Activated CD8-positive, alpha-beta T cell treated with anti-CD3 and anti-CD28 coated beads for 36 hours (primary cell): Measurements from ENCODE around the gene SAMD4A. TPM values are rescaled to one million over a fixed set of nuclear protein-coding genes. Genes with fewer than 3 reads are reported as not detected.

Source experiments
- ATAC-seq: fragments of 200-7000 bp; cut with Tn5 transposase; one replicate; pipeline ENCODE4 v1.10.0; 2021; ENCODE audit warnings: mild to moderate bottlenecking, moderate library complexity
- CTCF ChIA-PET: fragments of 350-600 bp; sonication (Branson Sonifier 250); formaldehyde crosslinking; loops from one replicate; lab custom pipeline; 2021; ENCODE audit warnings: antibody characterized with exemption; lab: Charles Lee
- POLR2A ChIA-PET: fragments of 350-600 bp; sonication (Branson Sonifier 250); formaldehyde crosslinking; loops from one replicate; lab custom pipeline; 2021; ENCODE audit warnings: antibody characterized with exemption; lab: Charles Lee
- DNase-seq: peaks from one replicate; pipeline ENCODE4 v3.0.0-alpha.2; 2020
- H3K27ac Mint-ChIP-seq: one replicate; pipeline ENCODE4 v1.8.0; 2021; ENCODE audit warnings: mild to moderate bottlenecking, mixed read lengths
- H3K27me3 Mint-ChIP-seq: one replicate; pipeline ENCODE4 v1.8.0; 2021; ENCODE audit warnings: mixed read lengths
- H3K36me3 Mint-ChIP-seq: one replicate; pipeline ENCODE4 v1.8.0; 2021; ENCODE audit warnings: low read depth, mixed read lengths
- H3K4me1 Mint-ChIP-seq: one replicate; pipeline ENCODE4 v1.8.0; 2021; ENCODE audit warnings: low read depth, mixed read lengths
- H3K4me3 Mint-ChIP-seq: one replicate; pipeline ENCODE4 v1.8.0; 2021; ENCODE audit warnings: mild to moderate bottlenecking, moderate library complexity, mixed read lengths
- H3K9me3 Mint-ChIP-seq: one replicate; pipeline ENCODE4 v1.8.0; 2021; ENCODE audit warnings: mixed read lengths
- intact Hi-C: fragments of 100-400 bp; cut with micrococcal nuclease; formaldehyde crosslinking; loops from one replicate; pipeline ENCODE4 v1.10.0; 2022
- total RNA-seq, 2 experiments: library from RNA; stranded (reverse); gene quantifications; one replicate each; pipeline ENCODE4 v1.2.3, GENCODE V29; 2021
- TF ChIP-seq, protein P1 (sequence below): fragments of 200-600 bp; IDR thresholded peaks from one replicate; pipeline ENCODE4 v1.8.0; 2022; ENCODE audit warnings: antibody characterized with exemption, mild to moderate bottlenecking

Gene SAMD4A
- total RNA-seq, 2 experiments from 2014 or later, result 4.5 to 4.9 TPM

DNA sequence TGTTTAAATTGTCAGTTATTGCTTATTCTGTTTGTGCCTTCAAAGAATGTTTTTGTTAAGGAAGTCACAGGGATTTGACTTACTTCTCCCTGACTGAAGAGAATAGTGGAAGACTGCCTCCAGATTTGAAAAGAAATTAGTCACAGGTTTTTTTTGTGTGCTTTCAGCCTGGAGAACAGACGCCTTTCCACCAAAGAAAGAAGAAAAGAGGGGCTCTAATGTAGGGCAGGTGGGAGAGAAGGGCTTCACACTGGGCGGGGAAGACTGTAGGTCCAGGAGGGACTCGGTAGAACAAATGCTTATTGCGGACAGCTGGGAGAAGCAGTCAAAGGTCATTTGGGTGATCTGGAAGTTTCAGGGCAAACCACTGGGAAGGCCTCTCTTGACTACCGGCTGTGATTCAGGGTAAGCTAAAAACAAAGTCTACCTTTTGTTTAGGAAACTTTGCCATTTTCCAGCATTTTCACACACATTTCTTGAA, 76.8 kb downstream of the SAMD4A start:
- no peak overlapping the region for H3K27ac Mint-ChIP-seq
- H3K4me1 Mint-ChIP-seq, result peaks cover 16% of the 10 kb centered on the region
- ChIA-PET POLR2A (no interaction called here), CTCF (interaction anchor here (0.6 to 2.5 kb wide), 20 partner anchors 11 to 1114 kb away, joined by 3 to 21 read pairs (median 3); partner anchors contain the start of gene SAMD4A)
- ATAC-seq (no peak), DNase-seq (no peak)
- H3K4me3 Mint-ChIP-seq, result no peak overlapping the region
- TF ChIP-seq, protein P1, sequence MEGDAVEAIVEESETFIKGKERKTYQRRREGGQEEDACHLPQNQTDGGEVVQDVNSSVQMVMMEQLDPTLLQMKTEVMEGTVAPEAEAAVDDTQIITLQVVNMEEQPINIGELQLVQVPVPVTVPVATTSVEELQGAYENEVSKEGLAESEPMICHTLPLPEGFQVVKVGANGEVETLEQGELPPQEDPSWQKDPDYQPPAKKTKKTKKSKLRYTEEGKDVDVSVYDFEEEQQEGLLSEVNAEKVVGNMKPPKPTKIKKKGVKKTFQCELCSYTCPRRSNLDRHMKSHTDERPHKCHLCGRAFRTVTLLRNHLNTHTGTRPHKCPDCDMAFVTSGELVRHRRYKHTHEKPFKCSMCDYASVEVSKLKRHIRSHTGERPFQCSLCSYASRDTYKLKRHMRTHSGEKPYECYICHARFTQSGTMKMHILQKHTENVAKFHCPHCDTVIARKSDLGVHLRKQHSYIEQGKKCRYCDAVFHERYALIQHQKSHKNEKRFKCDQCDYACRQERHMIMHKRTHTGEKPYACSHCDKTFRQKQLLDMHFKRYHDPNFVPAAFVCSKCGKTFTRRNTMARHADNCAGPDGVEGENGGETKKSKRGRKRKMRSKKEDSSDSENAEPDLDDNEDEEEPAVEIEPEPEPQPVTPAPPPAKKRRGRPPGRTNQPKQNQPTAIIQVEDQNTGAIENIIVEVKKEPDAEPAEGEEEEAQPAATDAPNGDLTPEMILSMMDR, result no peak
- H3K36me3 Mint-ChIP-seq, result no peaks in the 10 kb centered on the region
- intact Hi-C loops, result no loop called here
- H3K27me3 Mint-ChIP-seq, result peaks cover 3% of the 10 kb centered on the region
- no peaks in the 10 kb centered on the region for H3K9me3 Mint-ChIP-seq

DNA sequence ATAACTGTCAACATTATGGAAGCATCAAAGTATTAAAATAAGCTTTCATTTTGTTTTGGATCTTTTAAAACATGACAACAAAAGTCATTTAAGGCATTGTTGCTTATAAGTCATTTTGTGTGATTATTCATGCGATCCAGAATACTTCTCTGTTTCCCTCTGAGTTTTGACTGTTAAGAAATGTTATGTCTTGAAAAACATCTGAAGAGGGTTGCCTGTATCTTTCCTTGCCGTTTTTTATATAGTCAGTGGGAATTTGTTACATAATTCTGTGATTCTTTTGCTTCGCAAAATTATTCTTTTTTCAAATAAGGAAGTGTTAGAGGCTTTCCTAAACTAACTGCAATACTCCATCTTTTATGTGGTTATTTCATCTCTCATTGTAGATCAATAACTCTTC, 78.7 kb downstream of the SAMD4A start:
- H3K9me3 Mint-ChIP-seq, result no peaks in the 10 kb centered on the region
- no peak overlapping the region for H3K27ac Mint-ChIP-seq
- DNase-seq, result no peak
- TF ChIP-seq, protein P1, result no peak
- intact Hi-C loops, result no loop called here
- CTCF ChIA-PET, result interaction anchor here (1.6 kb wide), 1 partner anchor 45 kb away, joined by 5 read pairs; no protein-coding TSS in a partner anchor
- POLR2A ChIA-PET, result no interaction called here
- H3K4me1 Mint-ChIP-seq, result peaks cover 22% of the 10 kb centered on the region
- peaks cover 7% of the 10 kb centered on the region for H3K27me3 Mint-ChIP-seq
- H3K36me3 Mint-ChIP-seq, result no peaks in the 10 kb centered on the region
- no peak for ATAC-seq
- no peak overlapping the region for H3K4me3 Mint-ChIP-seq

DNA sequence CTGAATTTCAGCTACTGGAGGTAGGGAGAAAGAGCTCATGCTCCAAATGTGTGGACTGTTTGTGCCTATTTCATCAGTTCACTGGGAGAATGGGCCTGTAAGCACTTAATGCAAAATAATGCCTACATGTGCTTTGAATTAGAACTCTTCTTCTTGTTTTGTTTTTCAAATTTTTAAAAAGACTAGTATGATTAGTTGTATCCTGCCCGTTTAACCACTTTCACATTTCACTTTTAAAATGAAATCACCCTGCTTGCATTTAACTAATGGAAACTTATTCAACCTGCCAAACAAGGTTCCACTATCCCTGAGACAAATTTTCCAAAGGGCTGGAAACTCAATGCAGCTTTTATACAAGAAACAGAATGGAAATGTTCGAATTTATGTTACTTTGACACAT, 79.7 kb downstream of the SAMD4A start:
- intact Hi-C loops, result no loop called here
- Mint-ChIP-seq H3K4me3 (no peak overlapping the region), H3K27ac (peak overlapping the region; percentile 67), H3K9me3 (no peaks in the 10 kb centered on the region), H3K27me3 (peaks cover 11% of the 10 kb centered on the region), H3K4me1 (peaks cover 23% of the 10 kb centered on the region), H3K36me3 (no peaks in the 10 kb centered on the region)
- CTCF ChIA-PET, result interaction anchor here (1.6 to 2.4 kb wide), 2 partner anchors 20 to 44 kb away, joined by 5 to 6 read pairs; no protein-coding TSS in a partner anchor
- ATAC-seq (peak; percentile 37), DNase-seq (no peak)
- TF ChIP-seq, protein P1, result no peak
- POLR2A ChIA-PET, result no interaction called here

DNA sequence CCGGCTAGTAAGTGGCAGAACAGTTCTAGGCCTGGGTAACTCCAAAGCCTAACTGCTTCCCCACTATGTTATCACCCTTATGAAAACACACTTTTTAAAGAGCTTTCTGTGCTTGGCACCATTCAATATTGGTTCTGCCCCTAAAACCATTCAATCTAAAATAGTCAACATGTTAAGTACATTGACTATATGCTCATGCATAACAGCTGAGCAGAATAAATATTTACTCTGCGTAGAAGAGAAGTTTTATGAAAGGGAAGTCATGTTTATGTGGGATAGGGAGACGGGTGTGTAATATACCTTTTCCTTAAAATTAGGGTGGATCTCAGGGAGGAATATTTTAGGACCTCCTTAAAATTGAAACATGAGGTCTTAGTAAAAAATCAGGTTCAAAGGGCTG, 80.5 kb downstream of the SAMD4A start:
- H3K4me3 Mint-ChIP-seq, result no peak overlapping the region
- TF ChIP-seq, protein P1, result no peak
- peaks cover 23% of the 10 kb centered on the region for H3K4me1 Mint-ChIP-seq
- ATAC-seq (no peak), DNase-seq (no peak)
- ChIA-PET POLR2A (interaction anchor here (0.6 to 1.1 kb wide), 4 partner anchors 7 to 223 kb away, joined by 3 read pairs; partner anchors contain the start of gene SAMD4A), CTCF (interaction anchor here (0.9 to 2.4 kb wide), 3 partner anchors 16 to 171 kb away, joined by 3 to 6 read pairs (median 4); no protein-coding TSS in a partner anchor)
- H3K27me3 Mint-ChIP-seq, result peaks cover 18% of the 10 kb centered on the region
- H3K36me3 Mint-ChIP-seq, result no peaks in the 10 kb centered on the region
- intact Hi-C loops, result no loop called here
- no peak overlapping the region for H3K27ac Mint-ChIP-seq
- no peaks in the 10 kb centered on the region for H3K9me3 Mint-ChIP-seq

DNA sequence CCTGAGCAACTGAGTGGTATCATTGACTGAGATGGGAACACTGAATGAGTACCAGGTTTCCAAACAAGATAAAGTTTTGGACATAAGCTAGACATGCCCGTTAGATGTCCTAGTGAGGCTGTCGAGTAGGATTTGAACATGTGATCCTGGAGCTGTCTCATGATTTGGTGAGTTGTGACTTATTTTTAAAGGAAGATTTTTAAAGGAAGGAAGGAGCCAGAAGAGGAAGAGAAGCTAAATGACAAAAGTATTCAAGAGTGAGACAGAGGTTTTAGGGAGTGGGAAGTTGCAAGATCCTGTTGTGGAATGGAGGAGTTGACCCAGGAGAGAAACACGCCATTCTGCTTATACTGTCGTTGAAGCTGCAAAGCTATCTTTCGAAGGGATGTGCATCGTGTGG, 82.1 kb downstream of the SAMD4A start:
- Mint-ChIP-seq H3K4me3 (no peak overlapping the region), H3K27ac (no peak overlapping the region), H3K36me3 (no peaks in the 10 kb centered on the region), H3K9me3 (no peaks in the 10 kb centered on the region), H3K4me1 (peaks cover 19% of the 10 kb centered on the region), H3K27me3 (peaks cover 21% of the 10 kb centered on the region)
- no peak for DNase-seq
- ATAC-seq, result no peak
- ChIA-PET CTCF (interaction anchor here (1.1 to 1.6 kb wide), 5 partner anchors 12 to 170 kb away, joined by 3 to 6 read pairs (median 4); no protein-coding TSS in a partner anchor), POLR2A (interaction anchor here (1.0 kb wide), 1 partner anchor 9 kb away, joined by 4 read pairs; no protein-coding TSS in a partner anchor)
- TF ChIP-seq, protein P1, result no peak
- intact Hi-C loops, result no loop called here
